GM18507 (cell line): ENCODE data around the gene DLX2.

Source experiments
- DNase-seq: peaks from one replicate; pipeline ENCODE4 v3.0.0; 2011; ENCODE audit warnings: low read depth; ENCODE audit not compliant: insufficient read length; ENCODE audit errors: extremely low spot score
- FAIRE-seq: peaks from 2 replicates; lab custom pipeline; 2011; peaks lifted over from hg19 to GRCh38; lab: Jason Lieb, UNC

Gene DLX2

DNA sequence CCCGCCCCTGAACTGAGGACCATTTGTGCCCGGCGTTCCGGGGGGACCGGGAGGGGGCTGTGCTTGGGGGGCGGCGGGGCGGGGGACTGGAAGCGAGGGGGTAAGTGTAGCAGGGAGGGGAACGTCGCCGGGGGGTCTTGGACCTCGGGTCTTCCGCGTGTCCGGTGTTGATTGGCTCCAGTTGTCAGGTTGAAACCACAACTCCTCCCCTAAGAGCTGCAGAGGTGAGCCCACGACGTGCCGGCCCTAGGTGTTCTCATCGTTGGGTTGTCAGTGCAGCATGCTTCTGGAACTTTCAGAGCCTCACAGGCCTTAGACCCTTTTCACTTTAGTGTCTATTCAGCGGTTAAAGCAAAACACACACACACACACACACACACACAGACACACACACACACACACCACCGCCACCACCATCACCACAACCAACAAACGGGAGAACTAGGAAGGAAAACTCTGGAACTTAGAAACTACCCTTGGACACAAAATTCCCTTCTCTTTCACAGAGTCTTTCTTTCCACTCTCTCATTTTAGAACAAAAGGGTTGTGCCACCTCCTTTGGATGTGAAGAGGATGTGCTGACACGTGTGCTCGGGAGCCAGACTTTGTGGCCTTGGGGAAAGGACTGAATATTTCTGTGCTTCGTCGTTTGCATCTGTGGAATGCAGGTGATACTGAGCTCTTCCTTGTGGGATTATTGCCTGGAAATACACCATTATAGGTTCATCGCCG is 6.7 kb upstream of the DLX2 start:
- FAIRE-seq (no peak), DNase-seq (no peak)

- DNase-seq (no peak), FAIRE-seq (no peak)
These were observed 5.9 kb upstream of the DLX2 start for GRCh38 chr2:172108587-172108930.

- DNase-seq (no peak), FAIRE-seq (no peak)
These were observed 5.2 kb upstream of the DLX2 start for GRCh38 chr2:172107690-172108586.

DNA sequence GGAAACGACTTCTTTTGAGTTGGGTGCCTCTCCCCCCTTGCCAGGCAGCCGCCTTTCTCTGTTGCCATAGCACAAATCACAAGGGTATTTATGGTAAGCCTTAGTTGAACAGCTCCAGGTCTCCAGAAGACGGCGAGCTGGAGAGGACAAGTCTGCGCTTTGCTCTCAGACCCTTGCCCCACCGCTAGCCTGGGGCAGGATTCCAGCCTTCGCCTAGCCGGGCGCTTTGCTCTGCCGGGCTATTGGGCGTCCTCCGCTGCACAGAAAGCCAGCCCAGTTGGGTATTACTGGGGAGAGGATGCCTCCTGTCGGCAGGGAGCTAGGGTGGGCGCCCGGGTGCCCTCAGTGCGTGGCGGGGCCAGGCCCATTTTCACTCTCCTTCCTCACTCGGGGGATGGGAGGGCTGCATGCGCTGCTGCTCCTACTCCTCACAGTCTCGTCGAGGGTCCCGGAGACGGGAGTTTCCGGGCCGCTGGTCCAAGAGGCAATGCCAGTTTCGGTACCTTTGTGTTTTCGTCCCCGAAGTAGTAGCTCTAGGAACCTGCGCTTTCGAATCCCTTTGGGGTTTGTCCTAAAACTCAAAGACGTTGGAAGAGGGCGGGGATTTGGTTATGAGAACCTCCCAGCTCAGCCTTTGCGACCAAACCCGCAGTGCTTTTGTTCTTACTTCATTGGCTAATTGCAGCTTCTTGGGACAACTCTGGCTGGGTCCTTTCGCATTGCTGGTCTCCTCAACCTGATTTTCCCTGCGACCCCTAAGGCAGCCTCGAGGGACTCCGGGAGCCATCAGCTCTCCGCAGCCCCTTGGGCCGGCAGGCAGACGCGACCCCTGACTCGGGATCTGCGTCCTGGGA is 3.6 kb upstream of the DLX2 start:
- FAIRE-seq: no peak

GRCh38 chr2:172105471-172106107 is 2.9 kb upstream of the DLX2 start:
- DNase-seq: no peak
- no peak for FAIRE-seq

More for the DNA sequence above, 3.6 kb upstream of the DLX2 start:
- no peak for DNase-seq

DNA sequence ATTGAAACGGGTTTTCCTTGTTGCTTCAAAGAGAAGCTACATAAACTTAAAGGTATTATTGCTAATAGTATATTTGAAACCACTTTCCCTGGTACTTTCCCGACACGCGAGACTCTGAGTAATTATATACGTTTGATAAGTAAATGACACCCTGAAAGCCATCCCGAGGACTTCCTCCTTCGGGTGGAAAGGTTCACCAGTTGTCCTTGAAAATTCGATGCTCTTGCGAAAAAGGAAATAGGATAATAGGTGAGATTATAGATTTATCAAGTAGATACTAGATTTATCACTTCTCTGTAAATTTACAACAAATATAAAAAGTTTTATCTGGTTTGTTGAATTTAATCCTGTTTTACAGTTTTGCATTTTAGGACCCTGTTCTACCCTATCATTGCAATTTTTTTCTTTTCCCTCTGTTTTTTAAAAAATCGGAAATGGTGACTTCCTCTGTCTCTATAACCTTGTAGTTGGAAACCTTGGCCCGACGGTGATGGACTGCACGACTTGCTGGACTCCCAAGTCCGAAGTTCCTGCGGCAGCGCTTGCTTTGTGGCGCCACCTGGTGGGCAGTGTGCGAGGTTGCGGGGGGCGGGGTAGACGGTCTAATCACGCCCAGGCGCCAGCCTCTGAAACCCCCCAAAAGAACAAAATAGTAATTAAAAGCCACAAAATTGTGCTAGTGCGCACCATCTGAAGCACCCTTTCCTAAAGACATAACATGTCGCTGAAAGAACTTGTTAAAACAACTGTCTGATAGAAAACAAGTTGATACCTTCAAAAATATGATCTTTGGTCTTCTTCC is 972 bp upstream of the DLX2 start:
- peak; percentile 78 for FAIRE-seq

DNA sequence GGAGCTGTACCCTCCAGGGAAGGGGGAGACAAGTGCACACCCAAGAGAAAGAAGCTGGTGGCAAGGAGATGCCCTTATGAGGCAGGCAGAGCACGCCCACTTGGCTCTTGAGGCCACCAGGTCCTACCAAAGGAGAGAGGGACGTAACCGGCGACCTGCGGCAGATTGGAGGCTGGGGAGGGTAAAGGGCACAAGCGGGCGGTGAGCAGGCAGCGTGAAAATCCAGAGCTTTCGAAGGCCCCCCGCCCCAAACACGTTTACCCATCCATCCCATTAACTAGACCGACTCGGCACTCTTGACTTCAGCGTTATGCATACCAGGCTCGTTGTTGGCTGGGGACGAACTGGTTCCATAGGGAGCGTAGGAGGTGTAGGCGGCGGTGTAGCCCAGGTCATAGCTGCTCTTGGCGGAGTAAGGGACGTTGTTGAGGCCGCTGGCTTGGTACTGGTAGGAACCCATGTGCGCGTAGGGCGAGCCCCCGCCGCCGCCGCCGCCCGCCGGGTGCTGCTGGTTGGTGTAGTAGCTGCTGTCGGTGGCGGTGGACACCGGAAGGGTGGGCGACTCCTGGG is 794 bp downstream of the DLX2 start:
- FAIRE-seq: no peak
- DNase-seq: no peak

More for the DNA sequence above, 972 bp upstream of the DLX2 start:
- DNase-seq: peak; percentile 60

DNA sequence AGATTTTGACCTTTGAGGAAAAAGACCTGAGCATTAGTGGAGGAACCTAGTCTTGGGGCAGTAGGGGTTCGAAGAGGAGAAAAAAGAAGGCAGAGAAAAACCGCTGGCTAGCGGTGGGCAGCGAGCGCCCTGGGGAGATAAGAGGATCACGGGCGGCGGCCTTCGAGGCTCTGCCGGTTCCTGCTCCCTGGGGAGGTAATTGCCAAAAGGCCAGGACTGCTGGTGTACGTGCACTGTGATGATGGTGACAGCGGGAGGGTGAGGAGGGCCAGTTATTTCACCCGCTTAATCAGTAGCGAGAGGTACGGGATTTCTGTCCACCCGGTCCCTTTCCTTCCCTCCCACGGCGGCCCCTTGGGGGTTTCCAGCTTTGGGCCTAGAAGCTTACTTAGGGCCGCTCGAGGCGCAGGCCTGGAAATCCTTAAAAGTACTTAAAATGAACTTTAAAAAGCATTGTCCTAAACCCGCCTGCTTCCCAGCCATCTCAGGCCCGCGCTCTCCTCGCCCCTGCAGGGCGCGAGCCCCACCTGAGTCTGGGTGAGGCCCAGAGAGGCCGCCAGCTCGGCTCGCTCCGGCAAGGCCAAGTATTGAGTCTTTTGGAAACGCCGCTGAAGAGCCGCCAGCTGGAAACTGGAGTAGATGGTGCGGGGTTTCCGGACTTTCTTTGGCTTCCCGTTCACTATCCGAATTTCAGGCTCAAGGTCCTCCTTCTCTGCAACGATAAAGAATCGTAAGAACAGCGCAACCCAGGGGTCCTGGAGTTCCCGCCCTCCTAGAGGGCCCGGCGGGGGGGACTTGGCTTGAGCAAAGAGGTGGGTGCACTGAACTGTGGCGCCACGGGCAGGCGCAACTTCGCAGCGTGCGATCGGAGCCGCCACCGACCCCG is 1.5 kb downstream of the DLX2 start:
- DNase-seq (no peak), FAIRE-seq (no peak)

GRCh38 chr2:172100080-172100934 is 2.4 kb downstream of the DLX2 start:
- FAIRE-seq: no peak
- no peak for DNase-seq

DNA sequence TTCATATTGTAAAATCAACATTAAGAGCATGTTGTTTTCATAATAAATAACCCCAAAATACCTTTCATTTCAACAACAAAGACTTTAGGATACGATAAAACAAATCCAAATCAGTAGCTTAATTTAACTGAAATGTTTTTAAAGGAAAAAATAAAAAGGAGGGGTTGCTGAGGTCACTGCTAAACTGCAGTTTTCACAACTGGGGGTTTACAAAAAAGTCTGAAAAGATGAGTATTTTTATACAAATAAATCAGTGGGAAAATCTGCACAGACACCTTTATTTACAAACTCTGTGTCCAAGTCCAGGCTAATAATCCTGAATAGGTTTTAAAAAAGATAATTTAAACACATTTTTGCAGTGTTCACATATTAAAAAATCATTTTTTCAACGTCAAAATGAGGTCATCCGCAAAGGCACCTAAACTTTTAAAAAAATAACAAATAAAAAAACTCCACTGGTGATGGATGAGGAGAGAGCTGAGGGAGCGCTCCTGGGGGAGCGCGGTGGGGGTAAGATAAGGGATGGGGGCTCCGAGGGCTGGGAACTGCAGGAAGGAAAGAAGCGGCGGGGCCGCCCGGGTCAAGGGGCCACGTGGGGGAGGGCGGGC is 3.1 kb downstream of the DLX2 start:
- FAIRE-seq (no peak), DNase-seq (no peak)

GRCh38 chr2:172098650-172099471 is 3.8 kb downstream of the DLX2 start:
- FAIRE-seq (no peak), DNase-seq (no peak)

DNA sequence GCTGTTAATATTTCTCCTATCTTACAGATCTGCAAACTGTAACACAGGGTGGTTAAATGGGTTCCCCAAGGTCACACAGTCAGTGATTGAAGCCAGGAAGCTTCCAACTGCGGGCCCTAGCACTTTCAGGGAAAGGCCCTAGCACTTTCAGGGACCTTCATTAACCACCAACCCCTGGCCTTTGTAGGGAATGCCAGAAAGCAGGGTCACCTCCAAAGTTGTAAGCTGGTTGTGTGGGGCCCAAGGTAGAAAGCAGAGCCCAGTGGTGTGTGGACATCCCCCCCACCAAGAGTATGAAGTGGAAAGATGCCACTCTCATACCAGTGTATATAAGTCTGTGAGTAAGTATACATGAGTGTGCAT is 4.4 kb downstream of the DLX2 start:
- FAIRE-seq: no peak
- no peak for DNase-seq

DNA sequence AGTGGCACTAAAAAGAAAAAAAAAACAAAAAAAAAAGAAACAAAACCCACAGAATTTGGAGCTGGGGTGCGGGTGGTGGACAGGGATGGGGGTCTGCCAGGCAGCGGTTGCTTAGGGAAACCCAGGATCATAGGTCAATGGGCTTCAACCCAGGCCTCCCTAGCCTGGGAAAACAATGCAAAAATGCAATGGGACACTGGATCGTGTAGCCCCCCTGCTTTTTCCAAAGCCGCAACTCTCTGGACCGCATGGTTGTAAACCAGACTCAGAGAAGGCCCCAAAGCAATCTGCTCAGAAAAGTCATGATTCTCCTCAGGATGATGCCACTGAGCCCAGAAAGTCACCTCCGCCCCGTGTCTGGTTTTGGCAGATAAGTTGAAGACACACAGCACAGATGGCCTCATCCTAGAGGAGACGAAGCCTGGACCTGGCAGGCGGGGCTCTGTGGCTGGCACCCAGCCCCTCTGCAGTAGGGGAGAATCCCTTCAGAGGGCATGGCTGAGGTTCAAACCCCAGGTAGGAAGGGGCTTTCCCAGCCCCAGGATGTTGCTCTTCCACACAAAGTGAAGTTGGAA is 5.1 kb downstream of the DLX2 start:
- FAIRE-seq (no peak), DNase-seq (no peak)

DNA sequence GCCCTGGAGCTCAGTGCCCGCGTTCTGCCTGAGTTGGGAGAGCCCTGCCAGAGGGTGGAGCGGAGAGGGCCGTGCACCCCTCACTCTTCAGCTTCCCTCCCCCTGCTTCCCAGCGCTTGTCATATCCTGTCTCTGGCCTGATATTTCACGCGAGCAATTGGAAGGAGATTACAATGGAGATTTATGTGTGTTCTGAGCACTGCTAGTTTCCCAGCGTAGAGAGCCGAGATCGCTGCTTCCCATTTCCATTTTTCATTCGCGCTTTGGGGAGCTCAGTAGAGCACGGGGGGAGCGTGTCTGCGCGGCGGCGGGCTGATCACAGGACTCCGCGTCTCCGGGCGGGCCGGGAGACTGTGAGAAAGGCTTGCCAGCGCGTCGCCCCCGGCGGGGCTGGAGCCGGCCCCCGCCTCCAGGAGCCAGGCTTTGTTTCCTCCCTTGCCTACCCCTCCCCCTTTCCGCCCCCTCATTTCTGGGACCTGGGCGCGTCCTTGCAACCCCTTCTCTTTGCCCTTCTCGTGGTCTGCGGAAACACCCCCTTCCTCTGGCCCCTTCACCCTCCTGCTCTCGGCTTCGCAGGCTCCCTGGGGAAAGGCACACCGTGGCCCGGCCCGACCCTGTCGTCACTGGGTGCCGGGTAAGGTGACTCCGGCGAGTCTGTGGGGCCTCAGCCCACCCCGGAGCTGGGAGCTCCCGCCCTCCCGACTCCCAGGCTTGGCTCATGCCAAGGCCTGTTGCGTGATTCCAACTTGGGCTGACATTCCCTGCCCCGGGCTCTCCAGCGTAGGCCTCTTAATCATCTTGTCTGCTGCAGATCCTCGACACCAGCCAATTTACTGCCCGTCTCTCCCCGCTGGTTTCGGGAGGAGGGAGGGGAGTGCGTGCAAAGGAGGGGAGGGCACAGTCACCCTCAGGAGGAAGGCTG is 5.8 kb downstream of the DLX2 start:
- DNase-seq (no peak), FAIRE-seq (no peak)
